ENCODE results near the gene C21orf58.

The C21orf58 gene

DNA sequence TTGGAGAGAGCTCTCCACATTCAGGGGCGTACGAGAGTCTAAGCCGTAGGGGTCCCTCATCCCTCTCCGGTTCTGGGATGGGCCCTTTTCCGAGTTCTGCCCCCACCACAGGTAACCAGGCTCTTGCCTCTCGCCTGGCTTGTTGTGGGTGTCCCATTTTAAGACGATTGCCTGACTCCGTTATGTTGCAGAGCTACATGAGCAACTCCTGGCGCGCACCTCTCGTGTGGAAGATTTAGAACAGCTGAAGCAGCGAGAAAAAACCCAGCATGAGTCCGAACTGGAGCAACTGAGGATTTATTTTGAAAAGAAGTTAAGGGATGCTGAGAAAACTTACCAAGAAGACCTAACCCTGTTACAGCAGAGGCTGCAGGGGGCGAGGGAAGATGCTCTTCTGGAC lies 29.2 kb upstream of the C21orf58 start:
- no peak for DNase-seq

DNA sequence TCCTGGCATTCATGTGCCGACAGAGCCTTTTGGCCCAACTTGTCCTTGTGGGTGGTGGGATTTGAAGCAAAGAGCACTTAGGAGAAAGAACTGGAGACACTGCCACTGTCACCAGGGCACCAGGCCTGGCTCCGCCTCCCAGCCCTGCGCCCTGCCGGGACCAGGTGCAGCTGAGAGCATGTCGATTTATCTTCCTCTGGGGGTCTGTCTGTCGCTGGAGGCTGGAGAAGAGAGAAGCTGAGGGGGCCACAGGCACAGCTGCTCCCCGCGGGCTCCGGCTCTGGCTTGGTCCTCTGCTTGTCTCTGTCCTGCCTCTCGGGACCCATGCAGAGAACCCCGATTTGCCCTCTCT lies 28.5 kb upstream of the C21orf58 start:
- no peak for DNase-seq

DNA sequence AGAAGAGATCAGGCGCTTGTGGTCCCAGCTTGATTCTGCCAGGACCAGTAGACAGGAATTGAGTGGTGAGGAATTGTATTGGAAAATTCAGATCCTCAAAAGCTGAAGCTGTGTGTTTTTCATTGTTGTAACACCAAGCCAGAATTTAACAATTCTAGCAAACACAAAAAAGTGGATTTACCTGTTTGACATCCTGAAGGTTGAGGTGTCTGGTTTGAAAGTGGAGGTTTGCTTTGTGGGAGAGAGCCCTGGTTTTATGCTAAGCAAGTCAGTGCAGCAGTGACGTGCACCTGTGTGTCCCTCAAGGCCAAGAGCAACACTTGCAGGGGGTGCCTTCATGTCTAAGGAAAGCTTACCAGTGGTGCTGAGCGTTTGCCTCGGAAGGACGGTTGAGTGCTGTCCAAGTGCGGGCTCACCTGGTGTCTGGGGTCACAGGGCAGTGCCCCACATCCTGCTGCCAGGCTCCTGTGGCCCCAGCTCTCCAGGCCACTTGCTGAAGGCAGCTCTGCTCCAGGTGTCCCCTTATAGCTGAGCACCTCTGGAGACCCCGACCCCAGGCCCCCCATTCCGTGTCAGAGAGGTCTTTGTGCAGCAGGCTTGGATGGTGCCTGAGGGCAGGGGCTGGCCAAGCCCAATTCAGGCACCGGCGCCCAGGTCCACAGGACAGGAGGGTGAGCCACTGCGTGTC lies 27.9 kb upstream of the C21orf58 start:
- DNase-seq: no peak

DNA sequence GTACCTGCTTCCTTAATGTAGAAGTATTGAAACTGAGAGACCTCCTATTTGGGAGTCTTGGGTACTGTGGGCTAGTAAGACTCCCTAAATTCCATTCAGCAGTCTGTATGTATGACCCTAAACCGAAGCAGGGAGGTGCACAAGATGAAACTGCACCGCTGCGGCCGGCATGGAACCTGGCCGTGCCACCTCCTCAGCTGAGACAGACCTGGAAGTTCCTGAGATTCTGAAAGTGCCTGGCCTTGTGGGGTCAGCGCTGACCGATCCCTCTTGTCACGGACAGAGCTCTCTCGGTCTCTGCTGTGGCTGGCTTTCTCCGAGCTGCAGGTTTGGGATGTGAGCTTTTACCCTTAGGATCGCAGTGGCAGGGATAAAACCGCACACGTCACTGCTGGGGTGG lies 27.3 kb upstream of the C21orf58 start:
- no peak for DNase-seq

DNA sequence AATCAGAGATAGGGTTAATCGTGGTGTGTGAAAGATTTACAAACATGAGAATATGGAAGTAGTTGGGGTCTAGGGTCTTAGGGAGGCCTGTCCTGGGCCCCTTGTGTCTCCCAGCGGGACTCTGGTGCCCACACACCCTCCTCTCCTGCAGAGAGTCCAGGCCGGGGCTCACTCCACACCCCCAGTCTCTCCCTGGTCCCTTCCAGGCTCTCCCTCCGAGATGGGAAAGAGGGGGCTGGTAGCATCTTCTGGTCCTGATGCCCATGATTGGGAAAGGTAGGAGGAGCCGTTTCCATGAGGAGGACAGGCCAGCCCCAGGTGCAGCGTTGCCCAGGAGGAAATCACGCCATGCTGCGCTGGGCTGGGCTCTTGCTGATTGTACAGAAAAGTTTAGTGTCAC lies 26.9 kb upstream of the C21orf58 start:
- DNase-seq: no peak

DNA sequence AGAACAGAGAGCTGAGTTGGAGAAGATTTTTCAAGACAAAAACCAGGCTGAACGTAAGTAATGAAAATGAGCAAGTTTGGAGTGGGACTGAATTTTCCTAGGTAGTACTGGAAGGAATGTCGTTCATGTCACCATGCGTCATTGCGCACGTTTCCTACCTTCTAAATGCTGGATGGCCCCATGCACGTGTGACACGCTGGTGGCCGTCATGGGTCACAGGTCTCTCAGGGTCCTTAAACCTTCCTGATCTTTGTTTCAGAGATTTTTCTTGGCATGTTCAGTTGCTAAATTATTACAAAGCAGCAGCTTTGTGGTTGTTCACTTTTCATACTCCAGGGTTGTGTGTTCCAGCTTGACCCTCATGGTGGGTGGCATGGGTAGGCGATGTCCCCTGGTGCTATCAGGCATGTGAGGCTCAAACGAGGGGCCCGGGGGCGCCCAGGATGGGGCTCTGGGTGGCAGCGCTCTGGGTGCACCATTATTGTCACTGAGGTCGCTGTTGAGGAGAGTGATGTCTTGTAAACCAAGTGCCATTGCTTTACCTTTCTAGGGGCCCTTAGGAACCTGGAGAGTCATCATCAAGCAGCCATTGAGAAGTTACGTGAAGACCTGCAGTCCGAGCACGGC lies 25.6 kb upstream of the C21orf58 start:
- DNase-seq: no peak

DNA sequence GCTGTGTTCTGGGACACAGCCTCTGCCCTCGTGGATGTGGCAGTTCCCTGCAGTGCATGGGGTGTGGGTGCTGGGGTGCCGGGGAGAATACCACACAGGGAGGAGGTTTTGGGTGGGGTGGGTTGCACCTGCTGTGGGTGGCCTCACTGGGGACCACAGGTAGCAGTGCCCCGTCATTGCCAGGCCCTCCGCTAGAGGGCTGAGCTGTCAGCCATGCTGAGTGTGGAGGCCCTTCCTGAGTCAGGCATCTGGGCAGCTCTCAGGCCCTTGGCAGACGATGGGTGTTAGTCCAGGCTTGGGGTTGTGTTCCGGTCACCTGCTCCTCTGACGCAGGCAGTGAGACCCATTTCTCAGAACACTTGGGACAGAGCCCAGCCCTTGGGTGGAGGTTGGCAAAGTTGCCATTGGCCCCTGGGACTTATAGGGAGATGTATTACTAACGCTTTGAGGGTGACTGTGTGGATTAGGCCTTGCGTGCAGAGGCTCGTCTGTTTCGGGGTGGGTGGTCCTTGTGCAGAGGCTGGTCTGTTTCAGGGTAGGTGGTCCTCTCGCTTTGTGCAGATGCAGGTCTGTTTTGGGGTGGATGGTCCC lies 24.2 kb upstream of the C21orf58 start:
- DNase-seq: no peak

DNA sequence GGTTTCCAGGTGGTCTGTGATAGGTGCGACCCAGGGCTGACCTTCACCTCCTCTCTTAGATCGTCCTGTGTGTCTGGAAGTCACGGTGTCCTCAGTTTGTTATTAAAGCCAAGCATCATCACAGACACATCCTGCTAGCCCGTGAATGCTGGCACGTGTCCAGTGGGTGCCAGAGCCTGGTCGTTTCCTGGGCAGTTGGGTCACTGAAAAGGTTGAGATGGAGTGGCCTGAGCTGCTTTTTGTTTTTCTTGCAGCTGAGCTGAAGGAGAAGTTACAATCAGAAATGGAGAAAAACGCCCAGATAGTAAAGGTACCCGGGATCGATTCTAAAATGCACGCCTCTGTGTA lies 23.5 kb upstream of the C21orf58 start:
- no peak for DNase-seq

DNA sequence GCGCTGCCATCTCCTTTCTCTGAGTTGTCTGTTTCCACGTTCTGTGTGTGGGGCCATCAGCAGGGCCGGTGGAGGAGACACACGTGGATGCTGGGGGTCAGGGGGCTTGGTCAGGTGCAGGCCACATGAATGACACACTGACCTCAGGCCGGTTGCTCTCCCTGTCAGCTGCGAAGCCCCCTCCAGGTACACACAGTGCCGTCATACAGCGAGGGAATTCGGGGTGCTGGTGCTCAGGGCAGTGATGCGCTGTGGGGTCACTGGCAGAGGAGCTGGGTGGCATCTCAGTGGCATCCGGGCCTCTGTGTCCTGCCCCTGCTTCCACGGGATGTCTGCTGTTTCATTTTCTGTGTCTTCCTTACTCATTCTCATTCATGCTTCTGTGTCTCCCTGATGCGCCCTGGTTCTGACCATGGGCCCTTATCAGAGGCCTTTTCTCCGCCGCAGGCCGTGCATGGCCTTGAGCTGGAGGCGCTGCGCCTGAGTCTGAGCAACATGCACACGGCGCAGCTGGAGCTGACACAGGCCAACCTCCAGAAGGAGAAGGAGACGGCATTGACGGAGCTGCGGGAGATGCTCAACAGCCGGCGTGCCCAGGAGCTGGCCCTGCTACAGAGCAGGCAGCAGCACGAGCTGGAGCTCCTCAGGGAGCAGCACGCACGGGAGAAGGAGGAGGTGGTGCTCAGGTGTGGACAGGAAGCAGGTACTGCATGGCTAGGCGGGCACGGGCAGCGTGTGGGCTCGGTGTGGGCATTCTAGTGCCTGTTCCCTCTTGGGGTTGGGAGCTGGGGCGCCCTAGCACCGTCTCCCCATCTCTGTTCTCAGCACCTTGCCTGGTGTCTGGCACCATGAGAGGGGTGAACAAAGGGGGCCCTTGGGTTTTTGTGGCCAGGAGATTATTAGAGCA lies 22.9 kb upstream of the C21orf58 start:
- no peak for DNase-seq

DNA sequence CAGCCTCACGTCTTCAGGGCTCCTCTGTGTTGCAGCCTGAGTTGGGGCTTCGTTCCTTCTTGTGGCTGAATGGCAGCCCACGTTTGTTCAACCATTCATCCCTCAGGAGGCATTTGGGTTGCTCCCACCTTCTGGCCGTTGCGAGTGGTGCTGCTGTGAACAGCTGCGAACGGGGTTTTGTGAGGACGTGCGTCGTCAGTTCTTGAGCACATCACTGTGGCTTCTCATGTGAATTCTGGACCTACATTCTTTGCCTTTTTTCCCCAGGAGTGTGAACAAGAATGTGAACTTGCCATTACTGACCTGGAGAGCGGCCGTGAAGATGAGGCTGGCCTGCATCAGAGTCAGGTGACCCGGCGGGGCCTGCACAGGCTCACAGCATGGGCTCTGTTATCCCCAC lies 22.2 kb upstream of the C21orf58 start:
- no peak for DNase-seq

DNA sequence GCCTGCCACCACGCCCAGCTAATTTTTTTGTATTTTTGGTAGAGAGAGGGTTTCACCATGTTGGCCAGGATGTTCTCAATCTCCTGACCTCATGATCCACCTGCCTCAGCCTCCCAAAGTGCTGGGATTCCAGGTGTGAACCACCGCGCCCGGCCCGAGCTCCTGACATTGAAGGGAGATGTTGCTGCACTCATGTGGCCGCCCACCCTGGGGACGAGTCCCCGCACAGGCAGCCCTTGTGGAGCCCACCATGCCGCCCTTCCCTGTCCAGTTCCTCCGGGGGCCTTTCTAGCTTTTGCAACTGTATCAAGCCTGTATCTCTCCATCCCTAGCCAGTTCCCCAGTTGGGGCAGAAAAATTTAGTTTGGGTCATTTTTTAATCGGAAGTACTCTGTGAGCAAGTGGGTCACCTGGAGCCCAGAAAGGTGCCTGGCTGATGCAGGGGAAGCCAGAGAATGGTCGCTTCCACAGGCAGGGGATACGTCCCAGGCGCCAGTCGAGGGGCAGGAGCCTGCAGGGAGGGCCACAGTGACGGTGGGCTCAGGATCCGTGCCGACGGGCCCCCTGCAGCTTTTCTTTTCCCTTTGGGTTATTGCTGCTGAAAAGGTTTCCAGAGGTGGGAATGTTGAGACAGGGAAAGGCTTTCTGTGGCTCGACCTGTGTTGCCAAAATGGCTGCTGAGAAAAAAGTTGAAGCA lies 20.7 kb upstream of the C21orf58 start:
- DNase-seq: no peak

DNA sequence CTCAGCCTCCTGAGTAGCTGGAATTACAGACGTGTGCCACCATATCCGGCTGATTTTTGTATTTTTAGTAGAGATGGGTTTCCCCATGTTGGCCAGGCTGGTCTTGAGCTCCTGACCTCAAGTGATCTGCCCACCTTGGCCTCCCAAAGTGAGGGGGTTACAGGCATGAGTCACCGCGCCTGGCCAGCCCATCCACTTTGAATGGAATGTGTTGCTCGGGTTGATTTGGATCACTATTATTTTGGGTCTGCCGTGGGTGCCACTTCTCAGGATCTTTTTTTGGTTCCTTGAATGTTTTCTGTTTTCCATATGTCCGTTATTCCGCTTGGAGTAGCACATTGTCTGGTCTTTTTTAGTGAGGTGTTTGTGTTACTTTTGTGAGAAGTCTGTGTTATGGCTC lies 17.3 kb upstream of the C21orf58 start:
- DNase-seq: no peak

DNA sequence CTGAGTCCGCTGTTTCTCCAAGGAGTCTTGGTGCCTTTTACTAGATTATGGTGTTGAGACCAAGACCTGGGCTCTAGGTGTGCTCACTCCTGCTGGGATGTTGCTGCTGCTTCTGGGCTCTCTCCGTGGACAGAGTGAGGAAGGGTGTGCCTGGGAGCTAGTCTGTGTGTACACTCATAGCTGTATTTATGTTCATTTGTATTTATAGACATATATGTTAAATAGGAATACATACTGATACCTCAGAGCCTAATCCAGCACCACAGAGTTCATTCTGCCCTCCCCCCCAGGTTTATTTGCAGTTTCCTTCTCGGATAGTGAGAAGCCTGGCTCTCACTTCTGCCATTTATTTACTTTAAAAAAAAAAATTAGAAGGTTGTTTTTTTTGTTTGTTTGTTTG lies 12.9 kb upstream of the C21orf58 start:
- DNase-seq: no peak

DNA sequence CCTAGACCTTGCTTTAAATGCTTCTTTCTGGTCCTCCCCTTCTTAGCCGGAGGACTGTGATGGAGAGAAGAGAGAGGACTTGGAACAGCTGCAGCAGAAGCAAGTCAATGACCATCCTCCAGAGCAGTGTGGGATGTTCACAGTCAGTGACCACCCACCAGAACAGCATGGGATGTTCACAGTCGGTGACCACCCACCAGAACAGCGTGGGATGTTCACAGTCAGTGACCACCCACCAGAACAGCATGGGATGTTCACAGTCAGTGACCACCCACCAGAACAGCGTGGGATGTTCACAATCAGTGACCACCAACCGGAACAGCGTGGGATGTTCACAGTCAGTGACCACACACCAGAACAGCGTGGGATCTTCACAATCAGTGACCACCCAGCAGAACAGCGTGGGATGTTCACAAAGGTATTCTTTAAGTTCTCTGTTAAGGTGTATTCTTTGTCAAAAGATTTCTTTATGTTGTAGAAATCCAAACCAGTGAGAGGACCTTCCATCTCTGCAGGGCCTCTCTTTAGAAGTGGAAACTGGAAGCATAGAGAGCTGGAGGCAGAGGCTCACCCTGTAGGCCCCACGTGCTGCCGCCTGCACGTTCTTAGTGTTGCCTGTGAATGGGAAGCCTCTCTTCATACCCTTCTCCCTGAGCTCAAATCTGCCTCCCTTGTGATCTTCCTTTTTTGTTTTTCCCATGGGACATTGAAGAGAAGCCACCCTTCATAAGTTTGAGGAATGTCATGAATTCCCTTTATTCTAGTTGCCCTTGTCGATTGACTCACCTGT lies 10.9 kb upstream of the C21orf58 start:
- no peak for DNase-seq

DNA sequence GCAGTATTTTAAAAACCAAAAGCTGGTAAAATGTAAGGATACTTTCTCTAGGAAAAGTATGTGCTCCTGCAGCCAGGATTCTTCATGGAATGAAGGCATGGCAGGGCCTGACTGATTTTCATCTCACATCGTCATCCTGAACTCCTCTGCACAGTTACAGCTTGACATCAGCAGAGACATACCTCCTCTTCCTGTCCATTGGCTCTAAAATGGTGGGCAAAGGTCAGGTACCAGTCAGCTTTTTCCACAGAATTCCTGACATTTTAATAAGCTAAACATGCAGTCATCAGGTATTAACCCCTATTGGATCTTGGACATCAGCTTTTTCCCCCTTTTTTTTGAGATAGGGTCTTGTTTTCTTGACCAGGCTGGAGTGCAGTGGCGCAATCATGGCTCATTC lies 6.1 kb upstream of the C21orf58 start:
- DNase-seq: no peak

DNA sequence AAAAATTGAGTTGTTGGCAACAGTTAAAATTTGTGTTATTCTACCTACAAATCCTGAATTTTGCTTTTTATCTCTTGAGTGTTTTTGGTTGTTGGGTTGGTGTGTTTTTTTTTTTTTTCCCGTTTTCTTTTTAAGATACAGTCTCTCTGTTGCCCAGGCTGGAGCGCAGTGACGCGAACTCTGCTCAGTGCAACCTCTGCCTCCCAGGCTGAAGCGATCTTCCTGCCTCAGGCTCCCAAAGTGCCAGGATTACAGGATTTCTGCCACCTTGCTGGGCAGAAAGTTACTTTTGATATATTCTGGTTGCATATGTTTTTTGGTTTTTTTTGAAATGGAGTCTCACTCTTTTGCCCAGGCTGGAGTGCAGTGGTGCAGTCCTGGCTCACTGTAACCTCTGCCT lies 4.5 kb upstream of the C21orf58 start:
- no peak for DNase-seq

DNA sequence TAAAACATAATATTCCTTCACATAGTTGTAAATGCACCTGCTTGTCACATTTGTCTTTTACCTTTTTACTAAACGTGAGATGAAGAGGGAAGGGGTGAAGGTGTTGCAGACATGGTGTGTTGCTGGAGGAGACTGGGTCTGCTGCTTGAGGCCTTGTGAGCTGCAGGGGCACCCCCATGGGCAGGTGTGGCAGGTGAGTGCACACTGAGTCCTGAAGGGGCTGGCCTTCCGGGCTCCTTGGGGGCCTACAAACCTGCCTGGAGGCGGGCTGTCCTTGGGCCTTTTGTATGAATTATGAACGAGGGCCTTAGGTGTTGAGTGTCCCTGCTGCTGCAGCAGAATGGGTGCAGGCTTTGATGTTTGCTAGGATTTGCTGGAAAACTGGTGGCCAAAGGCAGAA lies 4.0 kb upstream of the C21orf58 start:
- no peak for DNase-seq

DNA sequence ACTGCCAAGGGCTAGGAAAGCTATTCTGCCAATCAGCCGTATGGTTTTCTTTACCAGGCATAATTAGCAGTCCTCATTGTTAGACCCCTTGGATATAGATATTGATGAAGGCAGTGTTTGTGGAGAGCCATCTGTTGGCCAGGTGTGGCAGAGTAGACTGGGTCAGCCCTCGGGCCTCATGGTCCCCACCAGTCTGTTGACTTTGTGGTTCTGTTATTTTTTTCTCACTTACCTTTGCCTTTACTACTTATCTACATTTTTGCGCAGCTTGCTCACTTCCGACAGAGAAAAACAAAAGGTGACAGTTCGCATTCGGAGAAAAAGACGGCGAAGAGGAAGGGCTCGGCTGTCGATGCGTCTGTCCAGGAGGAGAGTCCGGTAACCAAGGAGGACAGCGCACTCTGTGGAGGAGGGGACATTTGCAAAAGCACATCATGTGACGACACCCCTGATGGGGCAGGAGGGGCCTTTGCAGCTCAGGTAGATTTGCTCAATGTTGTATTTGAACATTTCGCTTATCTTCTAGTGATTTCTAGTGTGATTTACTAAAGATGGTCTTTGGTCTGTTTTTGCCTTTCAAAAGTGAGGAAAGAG lies 2.5 kb upstream of the C21orf58 start:
- DNase-seq: no peak

DNA sequence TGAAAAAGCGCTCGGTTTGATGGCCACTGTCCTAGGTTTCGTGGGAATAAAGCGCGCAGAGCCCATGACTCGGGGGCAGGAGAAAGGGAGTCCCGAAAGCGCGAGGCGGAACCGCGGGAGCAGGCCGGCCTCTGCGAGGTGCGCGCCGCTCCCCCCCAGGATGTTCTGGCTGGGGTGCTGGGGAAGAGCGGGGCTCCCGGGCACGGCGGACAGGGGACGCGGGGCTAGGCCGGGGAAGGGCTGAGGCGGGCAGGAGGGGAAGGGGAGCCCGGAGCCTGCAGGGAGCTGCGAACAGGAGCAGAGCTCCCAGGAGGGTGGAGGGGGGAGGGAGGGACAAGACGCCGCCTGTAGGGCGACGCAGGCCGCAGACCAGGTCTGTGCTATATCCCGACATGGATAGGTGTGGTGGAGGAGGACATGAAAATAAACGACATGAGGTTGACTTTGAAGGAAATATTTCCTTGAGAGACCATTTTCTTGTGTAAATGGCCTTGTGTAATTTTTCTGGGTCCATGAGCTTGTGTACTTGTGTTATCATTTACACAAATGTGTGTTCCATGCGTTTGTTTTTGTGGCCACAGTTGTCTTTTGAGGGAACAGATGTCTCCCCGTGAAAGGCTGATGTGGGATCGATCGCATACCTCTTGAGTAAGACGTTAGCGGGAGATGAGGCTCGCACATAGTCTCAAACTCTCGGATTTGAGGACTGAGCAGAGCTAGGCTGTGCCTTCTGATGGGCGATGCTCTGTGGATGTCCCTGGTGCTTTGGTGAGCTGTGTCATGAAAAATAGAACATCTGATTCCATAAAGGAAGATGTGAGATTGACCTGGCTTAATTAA lies 1.6 kb upstream of the C21orf58 start:
- peak; percentile 15 for DNase-seq

DNA sequence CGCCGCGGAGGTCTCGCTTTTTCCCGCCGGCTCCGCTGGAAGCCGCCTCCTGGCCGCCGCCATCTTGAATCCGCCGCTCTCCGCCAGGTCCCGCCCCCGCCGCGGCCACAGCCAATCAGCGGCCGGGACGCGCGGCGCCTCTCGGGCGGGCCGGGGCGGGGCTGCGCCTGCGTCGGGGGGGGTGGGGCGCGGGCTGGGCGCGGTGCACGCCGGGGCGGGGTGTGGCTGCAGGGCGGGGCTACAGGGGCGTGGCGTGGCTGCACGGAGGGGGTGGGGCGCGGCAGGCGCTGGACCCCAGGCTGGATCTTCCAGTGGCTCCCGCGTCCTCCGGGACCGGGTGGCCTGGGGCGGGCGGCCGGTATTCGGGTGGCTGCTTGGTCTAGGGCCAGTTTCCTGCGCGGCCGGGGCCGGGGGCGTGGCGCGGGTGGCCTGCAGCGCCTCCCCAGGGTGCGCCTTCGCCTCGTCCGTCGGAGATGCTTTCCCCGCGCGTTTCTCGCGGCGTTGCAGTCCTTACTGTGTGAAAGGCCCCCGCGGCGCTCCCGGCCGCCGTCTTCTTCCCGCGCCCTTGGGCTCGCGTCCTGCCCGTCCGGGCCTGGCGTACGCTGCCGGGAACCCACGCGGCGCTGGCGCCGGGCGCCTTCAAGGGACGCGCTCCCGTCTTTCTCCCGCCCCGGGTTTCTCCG lies 861 bp upstream of the C21orf58 start:
- peak; percentile 87 for DNase-seq
